Nucleus accumbens (tissue), 56 donors: ENCODE measurements around the gene SLC1A2.

Source experiments
- DNase-seq, 56 donors: peaks; one replicate each; lab custom pipeline; 2025; lab: John Stamatoyannopoulos, UW

SLC1A2 gene

DNA sequence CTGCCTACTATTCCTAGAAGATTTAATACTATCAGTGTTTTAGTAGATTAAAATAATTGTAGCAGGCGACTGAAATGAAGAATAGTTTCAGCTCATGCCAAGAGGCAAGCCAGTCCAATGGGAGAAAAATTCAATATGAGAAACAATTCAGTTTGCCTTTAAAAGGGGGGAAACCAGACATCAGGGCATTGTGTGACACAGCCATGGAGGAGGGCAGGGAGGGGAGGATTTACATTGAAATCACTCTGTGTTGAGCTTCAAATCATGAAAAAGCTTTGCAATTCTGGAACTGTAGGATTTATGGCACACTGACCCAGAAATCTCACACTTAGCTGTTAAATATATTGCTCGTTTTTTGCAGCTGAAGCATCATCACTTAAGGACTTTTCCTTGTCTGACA lies 4.6 kb downstream of the SLC1A2 start:
- no peak for DNase-seq

DNA sequence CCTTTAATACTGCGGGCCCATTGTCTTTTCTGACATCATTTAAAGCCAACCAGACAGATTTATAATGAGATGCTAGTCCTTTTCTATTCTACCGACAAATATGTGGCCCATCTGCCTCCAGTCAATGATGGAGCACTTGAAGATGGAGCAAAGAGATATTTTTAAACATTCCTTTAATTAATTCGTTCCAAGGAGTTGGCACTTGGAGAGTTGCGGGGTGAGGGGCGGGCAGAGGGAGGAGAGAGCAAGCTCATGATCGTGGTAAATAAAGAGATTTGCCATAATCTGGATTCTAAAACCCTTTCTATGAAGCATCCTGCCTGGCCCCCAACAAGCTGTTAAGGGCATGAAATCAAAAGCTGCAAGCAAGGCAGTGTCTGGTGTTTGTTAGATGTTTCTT lies 5.0 kb downstream of the SLC1A2 start:
- DNase-seq = no peak

DNA sequence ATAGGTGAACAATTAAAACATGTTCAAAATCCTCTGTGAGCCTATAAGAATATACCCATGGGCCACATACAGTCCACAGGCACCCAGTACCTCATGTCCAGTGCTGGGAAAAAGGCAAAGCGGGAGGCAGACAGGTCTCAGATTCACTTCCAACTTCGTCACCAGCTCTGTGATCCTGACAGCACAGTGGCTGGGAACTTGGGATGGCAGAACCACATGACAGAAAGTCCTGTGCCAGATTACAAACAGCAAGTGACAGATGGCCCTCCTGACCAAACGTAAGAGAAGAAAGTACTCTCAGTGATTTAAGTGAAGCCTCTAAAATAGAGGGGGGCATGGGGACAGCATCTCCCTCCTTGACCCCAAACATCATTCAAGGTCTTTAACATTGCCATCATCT lies 5.8 kb downstream of the SLC1A2 start:
- DNase-seq = no peak

DNA sequence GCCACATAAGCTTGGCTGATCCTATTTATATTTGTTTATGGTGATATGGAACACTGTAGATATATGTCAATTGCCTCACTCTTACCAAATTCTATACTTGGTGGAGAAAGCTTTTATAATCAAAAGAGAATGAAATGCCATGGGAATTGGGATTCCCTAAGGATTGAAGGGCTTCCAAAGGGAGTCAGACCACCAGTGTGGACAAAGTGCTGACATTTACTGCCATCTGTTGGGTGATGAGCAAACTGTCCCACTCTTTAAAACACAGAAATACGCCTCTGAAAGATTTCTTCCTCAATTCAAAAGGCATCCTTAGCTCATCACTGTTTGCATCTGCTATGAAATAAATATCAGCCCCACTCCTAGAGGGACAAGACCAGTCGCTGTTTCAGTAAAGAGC lies 7.1 kb downstream of the SLC1A2 start:
- no peak for DNase-seq

DNA sequence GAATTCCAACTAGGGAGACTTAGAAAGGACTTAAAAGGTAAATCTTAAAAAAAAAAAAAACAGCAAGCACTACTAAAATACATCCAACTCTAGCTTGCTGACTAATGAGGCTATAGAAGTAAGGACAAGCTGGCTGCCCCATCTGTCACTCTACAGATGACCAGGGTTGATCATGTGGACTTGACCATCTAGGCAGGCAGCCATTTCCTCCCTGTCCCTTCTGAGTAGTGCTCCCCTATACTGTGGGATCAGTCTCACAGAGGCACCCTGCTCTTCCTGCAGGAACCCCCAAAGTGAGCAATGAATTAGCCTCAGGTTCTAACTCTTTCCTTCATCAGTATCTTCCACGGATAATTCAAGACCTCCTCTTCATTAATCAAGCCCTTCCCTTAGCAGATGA lies 12.3 kb downstream of the SLC1A2 start:
- DNase-seq = no peak

DNA sequence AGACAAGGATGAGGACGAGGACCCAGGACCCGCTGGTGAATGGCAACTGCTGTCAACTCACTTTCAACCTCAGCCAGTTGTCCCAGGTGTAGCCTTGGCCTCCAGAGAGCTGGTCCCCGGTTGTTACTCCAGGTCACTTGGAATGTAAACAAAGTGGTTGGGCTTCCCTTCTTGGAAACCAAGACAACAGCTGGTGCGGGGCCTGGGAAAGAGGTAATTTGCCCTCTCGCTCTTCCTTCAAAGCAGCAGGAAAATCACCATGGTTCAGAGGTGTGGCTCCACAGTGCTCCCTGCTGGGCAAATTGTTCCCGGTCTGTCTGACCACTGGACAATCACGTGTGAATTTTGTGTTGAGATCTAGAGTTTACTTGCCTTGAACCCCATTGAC lies 15.0 kb downstream of the SLC1A2 start:
- peak in 14 of 56 donors; percentile 6 to 54 (median 22) for DNase-seq

DNA sequence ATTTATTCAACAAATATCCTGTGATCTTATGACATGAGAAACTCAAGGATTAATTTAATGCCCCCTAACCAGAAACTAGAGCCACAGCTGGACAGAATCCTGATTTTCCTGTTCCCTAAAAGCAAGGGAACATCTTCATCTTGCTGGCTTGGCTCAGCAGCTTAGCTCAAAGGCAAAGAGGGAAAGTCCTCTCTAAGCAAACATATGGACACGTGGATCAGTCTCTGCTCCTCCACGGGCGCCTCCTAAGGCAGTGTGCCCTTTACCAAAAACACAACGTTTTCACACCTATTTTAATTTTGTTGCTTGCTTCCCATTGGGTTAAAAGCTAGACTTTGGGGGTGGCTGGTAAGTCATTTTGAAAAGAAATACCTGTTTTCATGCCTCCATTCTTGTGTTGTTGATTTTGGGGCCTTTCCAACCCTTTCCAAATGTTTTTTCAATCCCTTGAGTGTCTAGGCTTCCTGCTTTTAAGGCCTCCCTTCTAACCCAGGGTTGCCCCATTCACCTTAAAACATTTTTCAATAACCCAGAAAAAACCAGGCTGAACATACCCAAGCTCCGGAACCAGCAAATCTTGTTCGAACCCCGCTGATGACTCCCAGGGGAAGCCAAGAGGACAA lies 15.5 kb downstream of the SLC1A2 start:
- no peak for DNase-seq

DNA sequence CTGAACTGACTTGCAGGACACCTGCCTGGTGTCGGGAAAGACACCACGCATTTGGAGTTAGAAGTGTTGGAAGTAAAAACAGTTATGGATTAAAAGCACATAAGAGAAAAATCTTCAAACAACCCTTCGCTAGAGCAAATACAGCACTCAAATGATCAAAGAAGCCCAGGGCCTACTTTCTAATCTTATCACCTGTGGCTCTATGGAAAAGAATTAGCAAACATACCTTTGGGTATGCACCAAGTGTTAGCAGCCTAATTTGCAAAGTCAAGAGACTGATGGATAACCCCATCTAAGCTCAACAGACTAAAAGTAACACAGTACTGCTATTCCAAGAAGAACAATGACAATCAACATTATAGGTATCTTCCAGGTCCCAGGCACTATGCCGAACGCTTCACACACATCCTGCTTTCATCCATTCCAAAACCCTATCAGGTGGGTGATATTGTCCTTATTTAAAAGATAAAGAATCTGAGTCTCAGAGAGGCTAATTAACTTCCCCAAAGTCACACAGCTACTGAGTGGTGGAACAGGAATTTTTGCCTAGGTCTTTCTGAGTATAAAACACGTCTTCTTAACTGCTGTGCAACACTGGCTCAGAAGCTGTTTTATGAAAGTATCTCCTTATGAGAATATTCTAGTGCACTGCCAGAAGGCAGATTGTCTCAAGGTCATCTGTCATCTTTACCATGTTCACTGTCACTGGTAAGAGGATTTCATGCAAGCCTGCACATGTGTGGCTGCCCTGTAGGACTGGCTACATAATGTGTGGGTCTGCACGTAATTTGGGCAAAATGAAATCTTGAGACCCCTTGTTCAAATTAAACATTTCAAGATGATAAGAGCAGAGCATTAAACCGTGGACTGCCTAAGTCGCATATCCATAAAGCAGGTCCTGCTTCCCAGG lies 16.4 kb downstream of the SLC1A2 start:
- no peak for DNase-seq

DNA sequence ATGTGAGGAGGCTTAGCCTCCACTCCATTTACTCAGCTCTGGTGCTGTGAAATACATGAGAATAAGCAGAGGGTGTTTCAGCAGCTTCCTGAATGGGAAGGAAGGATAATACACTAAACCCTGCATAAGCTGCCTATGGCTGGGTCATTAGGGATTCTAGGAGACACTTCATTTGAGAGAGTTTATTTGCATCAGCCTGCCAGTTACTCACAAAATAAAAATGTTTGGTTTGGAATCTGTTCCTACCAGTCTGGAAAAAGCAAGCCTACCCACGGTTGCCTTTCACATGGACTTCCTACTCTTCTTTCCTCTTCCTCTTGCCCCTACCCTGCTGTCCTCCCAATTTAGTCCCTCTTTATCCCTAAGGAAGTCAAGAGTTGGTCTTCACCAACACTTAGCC lies 20.5 kb downstream of the SLC1A2 start:
- DNase-seq = no peak

DNA sequence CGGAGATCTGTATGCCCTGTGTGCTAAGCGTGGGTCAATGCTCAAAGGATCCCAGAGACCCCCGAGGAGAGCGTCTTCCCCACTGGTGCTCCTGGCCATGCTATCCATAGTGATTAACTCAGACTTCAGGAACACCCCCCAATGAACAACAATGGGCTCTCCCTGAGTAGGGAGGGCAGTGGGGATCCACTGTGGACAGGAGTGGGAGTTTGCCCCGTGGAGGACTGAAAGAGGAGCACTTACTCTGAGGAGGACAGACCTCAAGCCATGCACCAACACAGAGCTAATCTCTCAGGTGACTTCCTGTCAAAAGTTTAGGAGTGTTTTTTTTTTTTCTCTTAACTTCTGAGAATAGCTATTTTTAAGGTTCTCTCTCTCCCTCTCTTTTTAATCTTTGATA lies 24.4 kb downstream of the SLC1A2 start:
- DNase-seq = no peak

DNA sequence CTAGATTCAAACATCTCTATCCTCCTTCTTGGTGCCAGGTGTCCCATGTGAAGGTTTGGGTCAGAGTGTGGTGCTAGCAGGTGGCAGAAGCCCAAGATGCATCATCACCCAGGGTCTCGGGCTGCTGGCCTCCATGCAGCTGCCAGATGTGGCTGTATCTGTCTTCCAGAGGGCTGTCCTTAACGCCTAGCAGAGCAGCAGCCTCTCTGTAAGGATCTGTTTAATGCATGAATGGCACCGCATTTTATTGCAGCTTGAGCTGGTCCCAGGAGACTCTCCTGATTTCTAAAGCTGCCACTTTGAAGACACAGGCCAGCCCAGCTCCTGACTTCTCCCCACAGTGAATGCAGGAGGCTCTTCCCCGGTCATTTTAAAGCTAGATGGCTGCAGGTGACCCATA lies 26.3 kb downstream of the SLC1A2 start:
- no peak for DNase-seq

DNA sequence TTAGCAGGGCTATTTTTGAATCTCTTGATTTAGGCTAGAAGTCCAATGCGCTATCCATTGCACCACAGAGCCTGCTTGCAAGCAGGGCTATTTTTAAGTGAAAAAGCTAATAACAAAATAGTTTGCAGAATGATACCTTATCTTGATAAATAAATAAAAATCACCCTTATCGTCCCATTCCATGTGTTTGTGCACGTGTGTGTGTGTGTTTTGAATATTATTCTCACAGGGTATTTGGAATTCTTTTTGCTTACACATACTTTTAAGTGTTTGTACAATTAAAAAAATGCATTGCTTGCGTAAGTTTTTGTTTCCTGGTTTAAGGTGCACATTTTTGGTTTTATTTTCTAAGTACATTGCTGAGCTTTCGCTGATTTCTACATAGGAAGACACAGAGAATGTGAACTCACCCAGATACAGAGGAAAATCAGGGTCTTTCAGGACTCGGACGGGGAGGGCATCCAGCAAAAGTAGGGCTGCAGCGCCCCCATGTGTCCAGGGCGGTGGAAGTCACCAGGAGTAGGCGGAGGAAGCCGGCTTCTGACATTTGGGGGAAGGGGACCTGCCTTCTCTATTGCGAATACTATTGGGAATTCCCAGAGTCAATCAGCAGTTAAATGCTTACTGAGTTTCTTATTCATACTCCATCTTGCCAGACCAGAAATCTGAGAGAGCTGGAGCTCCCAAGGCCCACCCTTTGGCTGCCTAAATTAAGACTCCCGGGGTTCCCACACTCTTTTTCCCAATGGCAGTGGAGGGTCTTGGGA lies 27.3 kb downstream of the SLC1A2 start:
- DNase-seq = peak in 47 of 56 donors; percentile 16 to 86 (median 54)

DNA sequence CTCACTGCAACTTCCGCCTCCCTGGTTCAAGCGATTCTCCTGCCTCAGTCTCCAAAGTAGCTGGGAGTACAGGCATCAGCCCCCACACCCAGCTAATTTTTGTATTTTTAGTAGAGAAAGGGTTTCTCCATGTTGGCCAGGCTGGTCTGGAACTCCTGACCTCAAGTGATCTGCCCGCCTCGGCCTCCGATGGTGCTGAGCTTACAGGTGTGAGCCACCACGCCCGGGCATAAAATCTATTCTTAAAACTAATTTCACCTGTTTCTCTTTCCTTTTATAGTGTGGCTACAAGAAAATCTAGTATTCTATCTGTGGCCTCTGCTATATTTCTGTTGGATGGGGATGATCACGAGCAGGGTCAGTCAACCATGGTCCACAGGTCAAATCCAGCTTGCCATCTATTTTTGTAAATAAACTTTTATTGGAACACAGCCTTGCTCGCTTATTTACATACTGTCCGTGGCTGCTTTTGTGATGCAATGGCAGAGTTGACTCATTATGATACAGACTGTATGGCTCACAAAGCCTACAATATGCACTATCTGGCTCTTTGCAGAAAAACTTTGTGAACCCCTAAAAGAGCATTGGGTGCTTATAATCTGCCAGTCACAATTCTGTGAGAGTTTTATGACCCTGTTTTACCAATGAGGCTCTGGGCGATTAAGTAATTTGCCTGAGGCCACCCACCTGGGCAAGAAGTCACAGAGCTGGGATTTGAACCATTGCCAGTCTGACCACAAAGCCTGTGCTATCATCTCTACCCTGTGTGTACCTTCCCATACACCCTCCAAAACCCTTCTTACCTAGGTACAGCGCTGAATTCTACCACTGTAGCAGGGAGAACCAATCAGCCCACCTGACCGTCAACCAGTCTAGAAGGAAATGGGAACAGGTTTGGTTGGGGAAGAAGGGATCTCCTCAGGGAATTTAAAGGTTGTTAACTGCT lies 28.3 kb downstream of the SLC1A2 start:
- DNase-seq = no peak

DNA sequence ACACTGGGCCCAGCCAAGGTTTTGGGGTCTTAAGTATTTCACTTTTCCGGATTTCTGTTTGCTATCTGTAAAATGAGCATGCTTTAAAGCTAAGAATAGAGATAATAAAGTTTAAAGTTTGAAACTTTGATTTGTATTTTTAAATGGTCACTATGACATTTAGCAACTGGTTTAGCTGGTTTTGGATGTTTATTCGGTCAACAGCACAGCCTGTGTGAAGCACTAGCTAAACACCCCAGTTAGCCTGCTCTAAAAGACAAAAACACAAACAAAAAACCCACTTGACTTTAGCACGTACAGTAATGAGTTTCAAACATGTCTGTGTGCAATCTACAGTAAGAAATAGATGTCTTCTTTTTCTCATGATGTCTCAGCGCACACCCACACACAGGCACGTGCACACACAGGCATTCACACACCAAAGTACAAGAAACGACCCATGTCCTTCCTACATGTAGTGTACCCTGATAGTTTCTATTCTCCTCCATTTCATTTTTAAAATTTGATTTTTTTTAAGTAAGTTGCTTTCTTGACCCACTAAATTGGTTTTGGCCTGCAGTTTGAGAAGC lies 29.4 kb downstream of the SLC1A2 start:
- no peak for DNase-seq

DNA sequence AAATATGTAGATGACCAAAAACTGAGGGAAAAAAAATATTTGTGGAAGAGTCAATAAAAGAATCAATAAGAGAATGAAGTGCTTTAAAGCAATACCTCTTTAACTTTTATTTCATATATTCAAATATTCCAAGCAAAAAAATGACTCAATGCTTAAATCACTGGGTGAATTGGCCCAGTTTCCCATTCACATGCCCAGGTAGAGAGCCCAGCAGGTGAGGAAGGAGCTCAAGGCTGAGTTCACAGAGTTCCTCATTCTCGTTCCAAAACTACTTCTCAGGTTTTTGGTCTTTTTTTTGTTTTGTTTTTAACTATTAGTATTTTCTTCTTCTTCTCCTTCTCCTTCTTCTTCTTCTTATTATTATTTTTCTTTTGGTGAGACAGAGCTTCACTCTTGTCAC lies 30.2 kb downstream of the SLC1A2 start:
- no peak for DNase-seq

DNA sequence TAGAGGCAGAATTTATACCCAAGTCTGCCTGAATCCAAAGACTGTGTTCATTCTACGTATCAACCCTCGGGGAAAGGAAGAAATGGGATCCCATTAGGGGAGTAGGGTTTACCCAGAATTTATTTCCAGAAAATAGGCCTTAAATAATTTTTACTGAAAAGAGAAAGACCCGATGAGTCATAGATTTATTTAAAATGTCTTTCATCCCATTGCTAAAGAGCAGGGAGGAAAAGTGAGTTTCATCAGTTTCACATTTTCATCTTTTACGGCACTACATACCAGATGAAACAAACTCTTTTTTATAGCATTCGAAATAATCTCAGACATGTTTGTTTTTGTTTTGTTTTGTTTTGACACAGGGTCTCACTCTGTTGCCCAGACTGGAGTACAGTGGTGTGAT lies 31.3 kb downstream of the SLC1A2 start:
- DNase-seq = no peak

DNA sequence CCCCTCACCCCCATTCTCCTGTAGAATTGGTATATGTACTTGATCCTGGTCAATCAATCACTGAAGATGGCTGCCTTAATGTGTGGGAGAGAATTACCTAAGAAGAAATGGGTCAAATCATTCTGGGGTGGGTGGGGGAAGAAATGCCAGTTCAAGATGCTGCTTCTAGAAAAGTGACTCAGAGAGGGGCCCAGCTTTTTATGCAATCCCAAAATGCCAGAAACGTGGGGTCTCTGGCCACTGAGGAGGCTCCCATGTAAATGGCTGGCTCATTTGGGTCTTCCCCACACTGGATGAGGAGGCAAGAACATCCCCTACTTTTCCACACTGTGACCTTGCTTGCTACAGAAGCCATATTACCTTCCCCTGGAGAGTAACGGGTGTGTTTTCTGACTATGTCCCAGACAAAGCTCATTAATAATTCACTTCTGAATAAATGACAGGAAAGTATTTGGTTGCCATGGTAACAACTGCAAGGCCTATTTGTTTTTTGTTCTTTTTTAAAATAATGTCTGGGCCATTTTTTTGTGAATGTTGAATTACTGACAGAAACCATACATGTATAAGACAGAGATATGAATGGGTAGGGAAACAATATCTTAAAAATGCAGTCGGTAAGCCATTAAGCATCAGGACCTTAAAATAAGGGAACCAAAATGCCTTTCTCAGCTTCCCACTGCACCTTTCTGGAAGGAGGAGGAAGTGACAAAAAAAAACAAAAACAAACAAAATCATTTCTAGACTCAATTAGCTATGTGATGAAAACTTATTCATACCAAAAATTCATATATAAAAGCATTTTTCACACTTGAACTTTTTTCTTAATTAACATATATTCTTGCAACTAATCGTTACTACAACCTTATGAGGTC lies 32.0 kb downstream of the SLC1A2 start:
- DNase-seq = no peak

DNA sequence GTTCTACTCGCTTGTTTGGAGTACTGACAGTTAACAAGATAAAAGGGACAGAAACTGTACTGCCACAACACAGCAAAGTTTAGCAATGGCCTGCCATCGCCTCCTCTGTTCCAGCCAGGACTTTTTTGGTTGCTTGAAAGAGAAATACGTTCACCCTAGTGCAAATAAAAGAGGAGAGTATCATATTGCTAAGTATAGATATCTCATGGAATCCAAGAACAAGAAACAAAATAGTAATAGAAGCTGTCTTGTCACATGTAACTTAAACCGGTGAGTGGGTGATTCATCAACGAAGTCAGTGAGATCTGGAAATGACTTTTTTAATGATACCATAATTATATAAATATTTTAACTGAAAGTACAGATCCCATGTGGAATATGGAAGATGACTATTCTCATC lies 35.4 kb downstream of the SLC1A2 start:
- no peak for DNase-seq
